ENCODE results near the gene SCYGR2.

Gene SCYGR2

DNA sequence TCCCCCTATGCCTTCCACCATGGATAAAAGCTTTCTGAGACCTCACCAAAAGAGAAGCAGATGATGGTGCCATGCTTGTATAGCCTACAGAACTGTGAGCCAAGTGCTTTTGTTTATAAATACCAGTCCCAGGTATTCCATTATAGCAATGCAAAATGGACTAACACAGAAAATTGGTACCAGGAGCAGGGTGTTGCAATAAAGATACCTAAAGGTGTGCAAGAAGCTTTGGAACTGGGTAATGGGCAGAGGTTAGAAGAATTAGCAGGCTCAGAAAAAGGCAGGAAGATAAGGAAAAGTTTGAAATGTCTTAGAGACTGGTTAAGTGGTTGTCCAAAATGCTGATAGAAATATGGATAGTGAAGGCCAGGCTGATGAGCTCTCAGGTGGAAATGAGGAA, 16.3 kb upstream of the SCYGR2 start:
- H3K4me3 ChIP-seq (ENCODE audit: low read depth in 1 of 2, low read length in 1 of 2): no peak overlapping the region
- peaks cover 11% of the 10 kb centered on the region for H3K27me3 ChIP-seq
- no peaks in the 10 kb centered on the region for H3K9me3 ChIP-seq
- no peaks in the 10 kb centered on the region for H3K4me1 ChIP-seq (ENCODE audit: control insufficient read depth in 1 of 2, insufficient read depth in 1 of 2, low read depth in 1 of 2, low read length in 1 of 2)
- no peaks in the 10 kb centered on the region for H3K36me3 ChIP-seq
- no peak for TF ChIP-seq CTCF (IDR thresholded peaks at IDR 0.05)
- H3K27ac ChIP-seq: no peak overlapping the region

DNA sequence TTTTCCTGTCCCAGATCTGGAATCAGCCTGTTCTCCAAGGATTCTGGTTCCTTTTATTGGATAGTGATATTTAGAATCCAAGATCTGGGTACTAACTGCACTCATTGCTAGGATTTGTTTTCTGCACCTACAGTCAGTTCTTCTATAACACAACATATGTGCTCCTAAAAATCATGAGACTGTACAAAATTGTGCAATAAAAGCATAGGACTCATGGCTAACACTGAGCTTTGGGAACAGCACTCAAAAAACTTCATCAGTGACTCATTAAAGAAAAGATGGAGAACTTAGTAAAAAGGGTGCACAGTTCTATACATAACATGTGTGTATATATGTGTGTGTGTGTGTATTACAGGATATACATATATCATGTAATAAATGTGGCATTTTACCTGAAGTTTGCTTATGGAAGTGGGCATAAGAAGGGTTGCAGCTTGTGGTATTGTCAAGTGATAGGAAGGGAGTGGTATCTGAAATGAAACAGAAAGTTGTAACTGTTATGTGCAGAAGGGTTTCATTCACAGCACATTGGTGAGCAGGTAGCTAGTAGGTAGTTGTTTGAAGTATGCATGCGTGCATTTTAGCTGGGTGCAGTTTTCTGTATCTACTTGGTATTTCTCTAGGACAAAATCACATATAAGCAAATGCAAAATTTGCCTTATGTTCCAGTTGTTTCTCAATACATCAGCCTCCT, 5.9 kb upstream of the SCYGR2 start:
- no peaks in the 10 kb centered on the region for H3K4me1 ChIP-seq (ENCODE audit: control insufficient read depth in 1 of 2, insufficient read depth in 1 of 2, low read depth in 1 of 2, low read length in 1 of 2)
- no peak overlapping the region for H3K4me3 ChIP-seq (ENCODE audit: low read depth in 1 of 2, low read length in 1 of 2)
- no peaks in the 10 kb centered on the region for H3K9me3 ChIP-seq
- TF ChIP-seq CTCF (IDR thresholded peaks at IDR 0.05): no peak
- no peak overlapping the region for H3K27ac ChIP-seq
- H3K27me3 ChIP-seq: peaks cover 49% of the 10 kb centered on the region
- H3K36me3 ChIP-seq: no peaks in the 10 kb centered on the region

GRCh38 chr2:227595797-227596196, 2.9 kb upstream of the SCYGR2 start:
- Histone ChIP-seq H3K4me1 (ENCODE audit: control insufficient read depth in 1 of 2, insufficient read depth in 1 of 2, low read depth in 1 of 2, low read length in 1 of 2) (no peaks in the 10 kb centered on the region), H3K27me3 (peaks cover 43% of the 10 kb centered on the region), H3K27ac (no peak overlapping the region), H3K36me3 (no peaks in the 10 kb centered on the region), H3K9me3 (no peaks in the 10 kb centered on the region), H3K4me3 (ENCODE audit: low read depth in 1 of 2, low read length in 1 of 2) (no peak overlapping the region)
- TF ChIP-seq CTCF (IDR thresholded peaks at IDR 0.05): no peak

- no peak overlapping the region for H3K4me3 ChIP-seq (ENCODE audit: low read depth in 1 of 2, low read length in 1 of 2)
- no peaks in the 10 kb centered on the region for H3K9me3 ChIP-seq
- no peaks in the 10 kb centered on the region for H3K4me1 ChIP-seq (ENCODE audit: control insufficient read depth in 1 of 2, insufficient read depth in 1 of 2, low read depth in 1 of 2, low read length in 1 of 2)
- H3K36me3 ChIP-seq: no peaks in the 10 kb centered on the region
- TF ChIP-seq CTCF (IDR thresholded peaks at IDR 0.05): no peak
- H3K27me3 ChIP-seq: peaks cover 43% of the 10 kb centered on the region
- H3K27ac ChIP-seq: no peak overlapping the region
Measured at GRCh38 chr2:227597036-227597435, 1.7 kb upstream of the SCYGR2 start.

DNA sequence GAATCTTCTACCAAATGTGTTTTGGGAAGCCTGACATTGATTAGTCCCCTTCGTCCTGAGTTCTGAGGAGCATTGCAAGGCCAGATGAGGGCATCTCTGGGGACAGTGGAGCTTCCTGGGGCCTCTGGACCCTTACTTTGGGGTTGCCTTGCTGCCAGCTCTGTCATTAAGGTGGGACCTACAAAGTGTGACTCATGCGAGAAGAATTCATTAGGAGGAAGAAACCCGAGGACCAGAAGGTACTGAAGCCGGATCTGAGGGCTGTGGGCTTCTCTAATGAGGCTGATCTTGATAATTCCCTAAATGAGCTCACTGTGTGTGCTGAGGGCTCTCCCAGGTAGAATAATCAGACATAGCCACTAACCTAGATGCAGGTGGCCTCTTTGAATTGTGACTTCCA, 695 bp upstream of the SCYGR2 start:
- H3K4me1 ChIP-seq (ENCODE audit: control insufficient read depth in 1 of 2, insufficient read depth in 1 of 2, low read depth in 1 of 2, low read length in 1 of 2): no peaks in the 10 kb centered on the region
- peaks cover 37% of the 10 kb centered on the region for H3K27me3 ChIP-seq
- TF ChIP-seq CTCF (IDR thresholded peaks at IDR 0.05): no peak
- H3K9me3 ChIP-seq: no peaks in the 10 kb centered on the region
- no peak overlapping the region for H3K27ac ChIP-seq
- no peak overlapping the region for H3K4me3 ChIP-seq (ENCODE audit: low read depth in 1 of 2, low read length in 1 of 2)
- H3K36me3 ChIP-seq: no peaks in the 10 kb centered on the region

Measured in neutrophil (primary cell).